C4-2B (cell line): ENCODE data around the gene ASB9.

ENCODE experiments used
- ZFX ChIP-seq: fragments of 450-650 bp; IDR thresholded peaks from 2 replicates; pipeline ENCODE4 v1.6.1; 2017
- TF ChIP-seq, protein P1 (sequence below): fragments of 450-650 bp; conservative IDR thresholded peaks from 2 replicates; pipeline ENCODE4 v1.5.1; 2017; ENCODE audit warnings: mild to moderate bottlenecking

DNA sequence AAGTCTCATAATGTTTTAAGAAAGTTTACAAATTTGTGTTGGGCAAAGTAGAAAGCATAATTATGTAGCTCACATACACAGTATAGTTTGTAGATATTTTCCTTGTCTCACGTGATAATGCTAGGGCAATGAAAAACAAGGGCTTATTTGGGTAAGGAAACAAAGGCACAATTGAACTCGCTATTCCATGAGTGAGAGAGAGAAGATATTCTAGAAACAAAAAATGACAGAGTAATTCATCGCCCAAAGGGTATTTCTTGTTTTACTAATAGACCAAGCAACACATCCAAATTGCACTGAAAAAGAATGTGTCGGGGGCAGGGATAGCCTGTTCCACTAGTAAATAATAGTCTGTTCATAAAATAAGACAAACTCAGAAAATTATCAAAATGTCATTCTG, 49.2 kb upstream of the ASB9 start:
- TF ChIP-seq, protein P1, sequence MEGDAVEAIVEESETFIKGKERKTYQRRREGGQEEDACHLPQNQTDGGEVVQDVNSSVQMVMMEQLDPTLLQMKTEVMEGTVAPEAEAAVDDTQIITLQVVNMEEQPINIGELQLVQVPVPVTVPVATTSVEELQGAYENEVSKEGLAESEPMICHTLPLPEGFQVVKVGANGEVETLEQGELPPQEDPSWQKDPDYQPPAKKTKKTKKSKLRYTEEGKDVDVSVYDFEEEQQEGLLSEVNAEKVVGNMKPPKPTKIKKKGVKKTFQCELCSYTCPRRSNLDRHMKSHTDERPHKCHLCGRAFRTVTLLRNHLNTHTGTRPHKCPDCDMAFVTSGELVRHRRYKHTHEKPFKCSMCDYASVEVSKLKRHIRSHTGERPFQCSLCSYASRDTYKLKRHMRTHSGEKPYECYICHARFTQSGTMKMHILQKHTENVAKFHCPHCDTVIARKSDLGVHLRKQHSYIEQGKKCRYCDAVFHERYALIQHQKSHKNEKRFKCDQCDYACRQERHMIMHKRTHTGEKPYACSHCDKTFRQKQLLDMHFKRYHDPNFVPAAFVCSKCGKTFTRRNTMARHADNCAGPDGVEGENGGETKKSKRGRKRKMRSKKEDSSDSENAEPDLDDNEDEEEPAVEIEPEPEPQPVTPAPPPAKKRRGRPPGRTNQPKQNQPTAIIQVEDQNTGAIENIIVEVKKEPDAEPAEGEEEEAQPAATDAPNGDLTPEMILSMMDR: no peak
- TF ChIP-seq ZFX: no peak
